Natural killer cell treated with Interleukin-12 subunit alpha and Interleukin-12 subunit beta and Interleukin-15 and Interleukin-18, amount 100 ng/mL, for 72 hours (primary cell): Measurements from ENCODE around the gene RBM26. TPM values are rescaled to one million over a fixed set of nuclear protein-coding genes. Genes with fewer than 3 reads are reported as not detected.

Source experiments
- ATAC-seq, 2 donors: fragments of 150-1000 bp; cut with Tn5 transposase in 1 of 2; sonication (Bioruptor Pico), chemical (Tn5 transposase) in 1 of 2; 2 replicates each; pipeline ENCODE4 v1.10.0; 2021
- DNase-seq: peaks from one replicate; pipeline ENCODE4 v3.0.0; 2022; ENCODE audit warnings: low spot score
- H3K27ac Mint-ChIP-seq, 2 donors: 1 replicate in 1 of 2; 2 replicates in 1 of 2; pipeline ENCODE4 v1.8.0; 2022; ENCODE audit warnings: mixed read lengths in 2 of 2, mild to moderate bottlenecking in 1 of 2, moderate library complexity in 1 of 2
- H3K27me3 Mint-ChIP-seq, 2 donors: 1 replicate in 1 of 2; 2 replicates in 1 of 2; pipeline ENCODE4 v1.8.0; 2022; ENCODE audit warnings: mixed read lengths in 2 of 2
- H3K36me3 Mint-ChIP-seq: one replicate; pipeline ENCODE4 v1.8.0; 2022; ENCODE audit warnings: mixed read lengths
- H3K4me1 Mint-ChIP-seq, 2 donors: 1 replicate in 1 of 2; 2 replicates in 1 of 2; pipeline ENCODE4 v1.8.0; 2022; ENCODE audit warnings: low read depth in 2 of 2, mixed read lengths in 2 of 2, mild to moderate bottlenecking in 1 of 2
- H3K4me3 Mint-ChIP-seq: one replicate; pipeline ENCODE4 v1.8.0; 2022; ENCODE audit warnings: mixed read lengths
- H3K9me3 Mint-ChIP-seq: 2 replicates; pipeline ENCODE4 v1.8.0; 2022; ENCODE audit warnings: mixed read lengths
- total RNA-seq, 2 donors: library from RNA; stranded (reverse); gene quantifications; one replicate each; pipeline ENCODE4 v1.2.3, GENCODE V29; 2022

The RBM26 gene, protein sequence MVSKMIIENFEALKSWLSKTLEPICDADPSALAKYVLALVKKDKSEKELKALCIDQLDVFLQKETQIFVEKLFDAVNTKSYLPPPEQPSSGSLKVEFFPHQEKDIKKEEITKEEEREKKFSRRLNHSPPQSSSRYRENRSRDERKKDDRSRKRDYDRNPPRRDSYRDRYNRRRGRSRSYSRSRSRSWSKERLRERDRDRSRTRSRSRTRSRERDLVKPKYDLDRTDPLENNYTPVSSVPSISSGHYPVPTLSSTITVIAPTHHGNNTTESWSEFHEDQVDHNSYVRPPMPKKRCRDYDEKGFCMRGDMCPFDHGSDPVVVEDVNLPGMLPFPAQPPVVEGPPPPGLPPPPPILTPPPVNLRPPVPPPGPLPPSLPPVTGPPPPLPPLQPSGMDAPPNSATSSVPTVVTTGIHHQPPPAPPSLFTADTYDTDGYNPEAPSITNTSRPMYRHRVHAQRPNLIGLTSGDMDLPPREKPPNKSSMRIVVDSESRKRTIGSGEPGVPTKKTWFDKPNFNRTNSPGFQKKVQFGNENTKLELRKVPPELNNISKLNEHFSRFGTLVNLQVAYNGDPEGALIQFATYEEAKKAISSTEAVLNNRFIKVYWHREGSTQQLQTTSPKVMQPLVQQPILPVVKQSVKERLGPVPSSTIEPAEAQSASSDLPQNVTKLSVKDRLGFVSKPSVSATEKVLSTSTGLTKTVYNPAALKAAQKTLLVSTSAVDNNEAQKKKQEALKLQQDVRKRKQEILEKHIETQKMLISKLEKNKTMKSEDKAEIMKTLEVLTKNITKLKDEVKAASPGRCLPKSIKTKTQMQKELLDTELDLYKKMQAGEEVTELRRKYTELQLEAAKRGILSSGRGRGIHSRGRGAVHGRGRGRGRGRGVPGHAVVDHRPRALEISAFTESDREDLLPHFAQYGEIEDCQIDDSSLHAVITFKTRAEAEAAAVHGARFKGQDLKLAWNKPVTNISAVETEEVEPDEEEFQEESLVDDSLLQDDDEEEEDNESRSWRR
- 10 to 100 TPM; 50.1 to 79.4 TPM for total RNA-seq

DNA sequence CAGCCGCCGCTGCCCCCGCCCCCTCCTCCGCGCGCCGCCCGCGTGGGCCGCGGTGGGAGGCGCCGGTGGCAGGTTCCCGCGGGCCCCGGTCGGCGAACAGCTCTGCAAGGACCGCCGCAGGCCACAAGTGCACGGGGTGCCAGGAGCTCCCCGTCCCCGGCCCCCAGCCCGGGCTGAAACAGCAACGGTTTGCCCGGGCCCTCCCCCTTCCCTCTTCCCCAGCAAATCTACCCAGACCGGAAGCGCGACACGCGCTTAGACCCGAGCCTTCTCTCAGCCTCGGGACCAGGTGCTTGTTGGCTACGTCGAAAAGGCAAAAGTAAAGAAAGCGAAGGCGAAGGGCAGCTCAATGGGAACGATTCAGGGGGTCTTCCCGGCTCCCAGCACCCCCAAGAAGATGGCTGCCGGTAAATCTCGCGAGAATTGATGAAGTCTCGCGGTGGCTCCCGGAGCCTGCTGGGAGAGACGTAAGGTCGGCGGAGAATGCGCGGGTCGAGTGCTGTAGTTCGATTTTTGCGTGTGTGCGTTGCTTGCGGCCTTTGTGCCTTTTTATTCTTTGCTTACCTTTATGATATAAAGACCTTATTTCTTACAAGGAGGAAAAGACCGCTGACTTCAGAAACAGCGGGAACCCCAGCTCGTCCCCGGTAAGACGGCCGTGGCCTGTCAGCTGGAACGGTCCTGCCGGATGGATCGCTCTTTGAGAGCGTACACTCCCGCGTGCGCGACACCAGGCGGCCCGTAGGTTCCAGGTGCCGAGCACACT is at the start of gene RBM26:
Gene RBM26 (minus strand): TSS at position 425 of the 766 bp plus-strand sequence. CDS start 481 bp downstream, outside the sequence.
- peak within 1 kb of the TSS; percentile 80 for H3K4me3 Mint-ChIP-seq

DNA sequence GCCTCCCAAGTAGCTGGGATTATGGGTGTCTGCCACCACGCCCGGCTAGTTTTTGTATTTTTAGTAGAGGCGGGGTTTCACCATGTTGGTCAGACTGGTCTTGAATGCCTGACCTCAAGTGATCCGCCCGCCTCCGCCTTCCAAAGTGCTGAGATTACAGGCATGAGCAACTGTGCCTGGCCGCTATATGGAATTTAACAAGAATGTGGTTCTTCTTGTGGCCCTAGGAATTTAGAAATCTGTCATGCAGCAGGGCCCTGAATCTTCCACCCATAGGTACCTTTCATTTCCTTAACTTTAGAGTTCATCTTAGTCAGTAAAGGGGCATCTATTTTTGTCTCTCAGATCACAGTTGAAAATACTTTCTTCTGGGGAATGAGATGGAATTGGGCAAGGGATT is 49.3 kb upstream of the RBM26 start:
- H3K27ac Mint-ChIP-seq = peak overlapping the region in 1 of 2 donors; percentile 43
- DNase-seq = no peak
- no peak overlapping the region for H3K4me3 Mint-ChIP-seq
- ATAC-seq = no peak
- H3K4me1 Mint-ChIP-seq = peaks cover 41 to 49% of the 10 kb centered on the region in 2 donors
- no peaks in the 10 kb centered on the region for H3K27me3 Mint-ChIP-seq
- H3K9me3 Mint-ChIP-seq = no peaks in the 10 kb centered on the region
- no peaks in the 10 kb centered on the region for H3K36me3 Mint-ChIP-seq

More for the DNA sequence above, at the start of gene RBM26:
- peak; percentile 92 to 96 for ATAC-seq
- Mint-ChIP-seq H3K4me1 (peaks cover 27 to 35% of the 10 kb centered on the region in 2 donors), H3K27me3 (no peaks in the 10 kb centered on the region), H3K27ac (peak within 1 kb of the TSS in 1 of 2 donors; percentile 91), H3K36me3 (peaks cover 6% of the 10 kb centered on the region), H3K9me3 (no peaks in the 10 kb centered on the region)
- DNase-seq = peak; percentile 93

DNA sequence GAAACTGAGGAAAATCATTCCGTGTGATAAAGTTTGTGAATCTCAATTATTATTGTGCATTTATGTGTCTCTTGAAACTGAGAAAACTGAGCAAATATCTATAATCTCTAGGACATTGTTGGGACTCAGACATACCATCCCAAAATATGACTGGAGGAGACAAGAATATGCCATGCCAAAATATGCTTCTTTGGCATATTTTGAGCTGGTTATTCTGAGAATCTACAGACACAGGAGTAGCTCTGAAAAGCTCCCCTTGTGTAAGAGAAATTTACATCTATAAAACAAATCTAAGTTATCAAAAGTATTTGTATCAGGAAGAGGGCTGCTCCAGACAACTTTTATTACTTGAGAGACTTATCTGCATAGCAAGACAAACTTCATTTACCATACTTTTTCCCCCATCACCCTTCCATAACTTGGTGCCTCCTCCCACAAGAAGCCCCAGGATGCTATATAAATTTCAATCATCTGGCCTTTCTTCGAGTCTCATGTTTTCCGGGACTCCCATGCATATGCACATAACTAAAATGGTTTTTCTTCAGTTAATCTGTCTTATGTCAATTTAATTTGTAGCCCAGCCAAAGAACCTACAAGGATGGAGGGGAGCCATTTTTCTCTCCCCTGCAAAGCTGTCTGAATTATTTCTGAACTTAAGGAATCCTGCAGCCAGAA is 46.3 kb upstream of the RBM26 start:
- Mint-ChIP-seq H3K27me3 (no peaks in the 10 kb centered on the region), H3K4me1 (peaks cover 57 to 67% of the 10 kb centered on the region in 2 donors), H3K4me3 (peak overlapping the region; percentile 83), H3K36me3 (peaks cover 6% of the 10 kb centered on the region), H3K27ac (peak overlapping the region; percentile 90 to 91), H3K9me3 (peaks cover 8% of the 10 kb centered on the region)
- DNase-seq (no peak), ATAC-seq (no peak)

DNA sequence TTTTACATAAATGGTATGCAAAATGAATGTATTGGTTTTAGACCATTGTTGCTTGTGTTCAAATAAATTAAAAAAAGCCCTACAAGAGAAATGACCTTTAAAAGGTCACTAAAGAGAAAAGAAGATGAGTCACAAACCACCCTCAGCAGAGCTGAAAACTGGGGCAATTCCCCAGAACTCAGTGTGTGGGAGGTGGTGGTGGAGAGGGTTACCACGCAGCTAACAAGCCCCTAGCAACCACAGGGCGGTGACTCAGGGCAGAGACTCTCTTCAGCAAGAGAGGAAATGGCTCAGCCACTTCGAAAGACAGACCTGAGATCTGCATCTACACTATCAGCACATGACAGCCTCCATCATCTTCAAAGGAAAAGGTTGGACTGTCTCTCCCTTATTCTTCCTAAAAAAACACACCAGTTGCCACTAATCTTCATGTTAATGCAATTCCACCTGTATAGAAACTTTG is 45.5 kb upstream of the RBM26 start:
- Mint-ChIP-seq H3K4me1 (peaks cover 59 to 67% of the 10 kb centered on the region in 2 donors), H3K27me3 (no peaks in the 10 kb centered on the region), H3K4me3 (peak overlapping the region; percentile 83), H3K9me3 (peaks cover 8% of the 10 kb centered on the region), H3K36me3 (peaks cover 6% of the 10 kb centered on the region), H3K27ac (peak overlapping the region; percentile 90 to 91)
- DNase-seq (peak; percentile 96), ATAC-seq (peak; percentile 100)

DNA sequence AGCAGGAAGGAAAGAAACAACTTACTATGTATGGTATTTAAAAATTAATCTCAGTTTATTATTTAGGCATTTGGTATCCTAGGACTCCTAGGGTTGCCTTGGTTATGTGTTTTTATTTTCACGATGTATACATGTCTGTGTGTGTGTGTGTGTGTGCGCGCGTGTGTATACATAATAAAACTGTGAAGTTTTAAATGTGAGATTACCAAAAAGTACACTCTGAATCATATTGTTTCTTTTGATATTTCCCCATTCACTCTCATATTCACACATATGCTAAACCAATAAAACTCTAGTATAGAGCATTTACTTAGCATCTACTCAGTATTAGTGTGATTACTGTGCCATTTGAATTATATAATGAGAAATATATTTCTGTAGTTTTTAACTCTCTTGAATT is 44.1 kb upstream of the RBM26 start:
- H3K4me3 Mint-ChIP-seq = peak overlapping the region; percentile 45
- peaks cover 8% of the 10 kb centered on the region for H3K9me3 Mint-ChIP-seq
- H3K36me3 Mint-ChIP-seq = peaks cover 6% of the 10 kb centered on the region
- no peak for DNase-seq
- peak overlapping the region; percentile 45 to 60 for H3K27ac Mint-ChIP-seq
- peaks cover 69 to 80% of the 10 kb centered on the region in 2 donors for H3K4me1 Mint-ChIP-seq
- H3K27me3 Mint-ChIP-seq = no peaks in the 10 kb centered on the region
- peak; percentile 54 to 57 for ATAC-seq

DNA sequence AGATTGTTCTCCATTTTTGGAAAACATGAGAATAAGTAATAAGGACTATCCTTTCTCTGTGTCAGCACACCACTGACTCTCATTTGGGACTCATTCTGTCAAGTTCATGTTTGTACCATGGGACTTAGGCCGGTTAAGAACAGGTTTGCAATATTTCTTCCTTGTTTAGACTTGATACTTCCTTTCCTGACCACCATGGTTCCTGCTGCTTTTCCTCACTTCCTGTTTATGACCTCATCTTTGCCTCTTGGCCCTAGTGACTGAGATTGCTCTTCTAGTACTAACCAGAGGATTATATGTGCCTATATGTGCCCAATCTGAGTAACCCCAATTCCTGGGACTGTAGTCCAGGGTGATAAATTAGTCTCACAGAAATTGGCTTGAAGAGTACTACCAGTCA is 42.4 kb upstream of the RBM26 start:
- Mint-ChIP-seq H3K4me1 (peaks cover 61 to 75% of the 10 kb centered on the region in 2 donors), H3K27ac (peak overlapping the region; percentile 45 to 60), H3K36me3 (peaks cover 6% of the 10 kb centered on the region), H3K4me3 (peak overlapping the region; percentile 51), H3K9me3 (peaks cover 8% of the 10 kb centered on the region), H3K27me3 (no peaks in the 10 kb centered on the region)
- no peak for DNase-seq
- peak in 1 of 2 donors; percentile 35 for ATAC-seq

DNA sequence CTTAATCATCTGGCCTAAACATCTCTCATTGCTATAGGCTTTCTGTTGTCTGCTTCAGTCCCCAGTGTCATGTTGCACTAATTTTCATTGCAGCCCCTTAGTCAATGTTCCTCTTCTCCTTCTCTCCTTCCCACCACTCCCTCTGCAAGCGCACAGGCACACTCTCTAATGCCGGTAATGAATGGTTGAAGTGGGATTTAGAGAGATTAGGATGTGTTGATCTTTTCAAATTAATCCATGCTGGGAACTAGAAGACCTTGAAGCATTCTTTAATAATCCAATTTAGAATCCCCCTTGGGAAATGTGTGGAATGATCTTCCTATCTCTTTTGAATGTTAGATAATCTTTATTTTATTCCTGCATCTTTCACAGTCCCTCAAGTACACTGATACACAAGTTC is 41.7 kb upstream of the RBM26 start:
- DNase-seq = no peak
- H3K27ac Mint-ChIP-seq = peak overlapping the region; percentile 45 to 60
- H3K27me3 Mint-ChIP-seq = no peaks in the 10 kb centered on the region
- H3K9me3 Mint-ChIP-seq = peaks cover 8% of the 10 kb centered on the region
- H3K36me3 Mint-ChIP-seq = peaks cover 6% of the 10 kb centered on the region
- peaks cover 56 to 68% of the 10 kb centered on the region in 2 donors for H3K4me1 Mint-ChIP-seq
- H3K4me3 Mint-ChIP-seq = no peak overlapping the region
- ATAC-seq = no peak

DNA sequence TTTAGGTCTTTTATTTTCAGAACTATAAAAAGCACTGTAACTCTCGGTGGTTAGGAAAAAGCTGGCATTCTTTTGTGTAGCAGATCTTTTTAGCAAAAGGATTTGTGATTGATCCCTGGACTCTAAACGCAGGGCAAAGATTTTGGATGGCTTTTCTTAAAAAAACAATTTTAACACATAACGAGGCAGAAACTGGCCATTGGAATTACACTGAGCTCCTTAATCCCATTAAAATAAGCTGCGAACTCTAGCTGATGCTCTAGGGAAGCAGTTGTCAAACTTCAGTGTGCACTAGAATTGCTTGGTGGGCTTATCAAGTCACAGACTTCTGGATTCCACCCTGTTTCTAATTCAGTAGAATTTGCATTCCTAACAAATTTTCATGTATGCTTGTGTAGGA is 41.1 kb upstream of the RBM26 start:
- Mint-ChIP-seq H3K4me1 (peaks cover 51 to 62% of the 10 kb centered on the region in 2 donors), H3K36me3 (peaks cover 6% of the 10 kb centered on the region), H3K27ac (no peak overlapping the region), H3K9me3 (peaks cover 8% of the 10 kb centered on the region), H3K4me3 (no peak overlapping the region), H3K27me3 (no peaks in the 10 kb centered on the region)
- ATAC-seq = no peak
- no peak for DNase-seq

DNA sequence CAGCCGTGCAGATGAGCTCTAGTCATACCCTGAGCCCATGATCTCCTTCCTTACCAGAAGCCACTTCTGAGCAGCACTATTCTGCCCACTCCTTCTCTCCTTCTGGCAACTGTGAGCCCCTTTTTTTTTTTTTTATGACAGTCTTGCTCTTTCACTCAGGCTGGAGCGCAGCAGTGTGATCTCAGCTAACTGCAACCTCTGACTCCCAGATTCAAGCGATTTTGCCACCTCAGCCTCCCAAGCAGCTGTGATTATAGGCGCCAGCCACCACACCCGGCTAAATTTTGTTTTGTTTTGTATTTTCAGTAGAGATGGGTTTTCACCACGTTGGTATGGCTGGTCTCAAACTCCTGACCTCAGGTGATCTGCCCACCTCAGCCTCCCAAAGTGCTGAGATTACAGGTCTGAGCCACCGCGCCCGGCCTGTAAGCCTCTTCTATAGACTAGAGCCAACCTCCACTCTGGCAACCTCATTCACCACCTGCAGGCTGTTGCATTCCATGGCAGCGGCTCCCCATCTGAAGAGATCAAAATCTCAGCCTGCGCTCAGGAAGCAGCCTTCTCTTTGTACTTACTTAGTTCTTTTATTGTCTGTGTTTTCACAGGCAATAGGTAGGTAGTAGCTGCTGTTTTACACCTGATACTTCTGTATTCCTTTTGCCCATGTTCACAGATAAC is 40.1 kb upstream of the RBM26 start:
- H3K27ac Mint-ChIP-seq = peak overlapping the region; percentile 14 to 36
- H3K9me3 Mint-ChIP-seq = peaks cover 8% of the 10 kb centered on the region
- H3K4me1 Mint-ChIP-seq = peaks cover 43 to 52% of the 10 kb centered on the region in 2 donors
- DNase-seq (no peak), ATAC-seq (peak; percentile 22 to 37)
- H3K36me3 Mint-ChIP-seq = peaks cover 6% of the 10 kb centered on the region
- H3K4me3 Mint-ChIP-seq = peak overlapping the region; percentile 6
- no peaks in the 10 kb centered on the region for H3K27me3 Mint-ChIP-seq

DNA sequence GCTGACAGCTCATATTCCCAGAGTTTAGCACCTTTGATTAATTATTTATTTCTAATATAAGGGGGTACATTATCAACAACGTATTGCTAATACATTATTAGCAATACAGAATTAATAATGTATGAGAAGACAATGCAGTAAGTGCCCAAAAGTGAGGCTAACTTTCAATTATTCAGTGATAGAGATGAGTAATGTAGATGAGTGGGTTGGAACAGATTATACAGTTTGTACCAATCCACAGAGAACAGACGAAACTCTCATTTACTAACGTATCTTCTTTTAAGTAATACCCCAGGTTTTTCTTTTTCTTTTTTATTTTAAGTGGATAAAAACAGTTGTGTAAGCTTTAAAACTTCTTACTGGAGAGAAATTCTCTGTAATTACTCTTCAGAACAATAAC is 36.7 kb upstream of the RBM26 start:
- ATAC-seq (no peak), DNase-seq (no peak)
- H3K27ac Mint-ChIP-seq = no peak overlapping the region
- H3K9me3 Mint-ChIP-seq = no peaks in the 10 kb centered on the region
- H3K36me3 Mint-ChIP-seq = no peaks in the 10 kb centered on the region
- peaks cover 19 to 21% of the 10 kb centered on the region in 2 donors for H3K4me1 Mint-ChIP-seq
- H3K27me3 Mint-ChIP-seq = no peaks in the 10 kb centered on the region
- no peak overlapping the region for H3K4me3 Mint-ChIP-seq

DNA sequence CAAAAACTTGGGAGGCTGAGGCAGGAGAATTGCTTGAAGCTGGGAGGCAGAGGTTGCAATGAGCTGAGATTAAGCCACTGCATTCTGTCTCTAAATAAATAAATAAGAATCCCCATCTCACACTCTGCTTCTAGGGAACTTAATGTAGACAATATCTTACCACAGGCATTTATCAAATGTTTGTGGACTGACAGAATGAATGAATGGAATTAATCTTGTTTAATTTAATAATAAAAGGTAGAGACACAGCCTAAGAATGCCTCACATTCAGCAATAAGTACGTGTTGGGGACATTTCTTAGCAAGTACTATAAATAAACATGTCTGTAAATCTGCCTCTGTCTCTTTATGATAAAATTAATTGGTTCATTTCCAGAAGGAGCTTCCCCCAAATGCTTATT is 36.2 kb upstream of the RBM26 start:
- Mint-ChIP-seq H3K4me1 (peaks cover 14 to 17% of the 10 kb centered on the region in 2 donors), H3K27ac (no peak overlapping the region)
- no peak for DNase-seq

DNA sequence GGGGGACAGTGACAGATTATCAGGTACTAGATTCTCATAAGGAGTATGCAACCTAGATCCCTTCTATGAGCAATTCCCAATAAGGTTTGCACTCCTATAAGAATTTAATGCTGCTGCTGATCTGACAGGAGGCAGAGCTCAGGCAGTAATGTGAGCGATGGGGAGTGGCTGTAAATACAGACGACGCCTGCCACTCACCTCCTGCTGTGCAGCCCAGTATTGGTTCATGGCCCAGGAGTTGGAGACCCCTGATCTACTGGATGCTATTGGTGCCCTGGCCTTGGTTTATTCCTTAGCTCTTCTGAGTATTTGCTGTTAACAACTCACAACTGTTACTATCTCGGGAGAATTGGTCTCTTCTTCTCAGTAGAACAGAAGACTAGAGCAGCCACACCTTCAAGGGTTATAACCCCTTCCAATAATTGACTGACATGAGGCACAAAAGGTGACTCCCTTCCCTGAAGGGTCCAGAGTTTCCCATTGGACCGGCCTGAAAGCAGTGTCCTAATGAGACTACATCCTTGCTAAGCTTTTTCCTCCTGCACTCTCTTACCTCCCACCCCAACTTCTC is 35.0 kb upstream of the RBM26 start:
- H3K27ac Mint-ChIP-seq = peak overlapping the region in 1 of 2 donors; percentile 19
- DNase-seq (no peak), ATAC-seq (no peak)
- H3K27me3 Mint-ChIP-seq = no peaks in the 10 kb centered on the region
- H3K9me3 Mint-ChIP-seq = no peaks in the 10 kb centered on the region
- no peak overlapping the region for H3K4me3 Mint-ChIP-seq
- H3K4me1 Mint-ChIP-seq = peaks cover 8% of the 10 kb centered on the region in 2 donors
- no peaks in the 10 kb centered on the region for H3K36me3 Mint-ChIP-seq

More for the DNA sequence above, 36.2 kb upstream of the RBM26 start:
- Mint-ChIP-seq H3K36me3 (no peaks in the 10 kb centered on the region), H3K27me3 (no peaks in the 10 kb centered on the region), H3K9me3 (no peaks in the 10 kb centered on the region), H3K4me3 (no peak overlapping the region)
- ATAC-seq = no peak
